Ascending aorta (tissue), 2 donors: ENCODE measurements around the gene HTT. TPM values are rescaled to one million over a fixed set of nuclear protein-coding genes. Genes with fewer than 3 reads are reported as not detected.
"Not testable (repeated sequence)": the region's sequence is repeated elsewhere in the genome, so short reads cannot be mapped to it uniquely, and the experiment has no call there.

ENCODE experiments used
- DNase-seq, 2 donors: peaks; one replicate each; pipeline ENCODE4 v3.0.0-alpha.2; 2019; ENCODE audit warnings: low spot score in 2 of 2
- H3K27ac ChIP-seq, 2 donors: fragments of 200-600 bp; sonication (generic); one replicate each; pipeline ENCODE4 v1.5.1; 2016 to 2017; ENCODE audit warnings: mild to moderate bottlenecking in 1 of 2
- H3K27me3 ChIP-seq: fragments of 200-600 bp; sonication (generic); one replicate; pipeline ENCODE4 v1.5.1; 2017
- H3K36me3 ChIP-seq, 2 donors: fragments of 200-600 bp; sonication (generic); one replicate each; pipeline ENCODE4 v1.5.1; 2016
- H3K4me1 ChIP-seq, 2 donors: fragments of 200-600 bp; sonication (generic); one replicate each; pipeline ENCODE4 v1.5.1; 2016 to 2017; ENCODE audit warnings: mild to moderate bottlenecking in 1 of 2
- H3K4me3 ChIP-seq, 2 donors: fragments of 200-600 bp; sonication (generic); one replicate each; pipeline ENCODE4 v1.5.1; 2016 to 2017; ENCODE audit warnings: mild to moderate bottlenecking in 1 of 2
- H3K9me3 ChIP-seq, 2 donors: fragments of 200-600 bp; sonication (generic); one replicate each; pipeline ENCODE4 v1.5.1; 2016
- intact Hi-C: fragments of 100-400 bp; cut with DNase I; formaldehyde crosslinking; loops from one replicate; pipeline ENCODE4 v1.15.1; 2023
- total RNA-seq: library from RNA; depleted of rRNA; stranded (reverse); fragments of >200 nt; gene quantifications from one replicate; pipeline ENCODE4 v1.1.0, GENCODE V29; 2016
- TF ChIP-seq, protein P1 (sequence below), 3 experiments: fragments of 200-600 bp in 2 of 3; fragments of 450-650 bp in 1 of 3; sonication (generic) in 2 of 3; IDR thresholded peaks; one replicate each; pipeline ENCODE4 v1.5.1; 2016 to 2019; ENCODE audit warnings: antibody characterized with exemption in 3 of 3, mild to moderate bottlenecking in 1 of 3, moderate library complexity in 1 of 3

HTT gene
- total RNA-seq, 1 donor from 2014 or later: 23.7 TPM

DNA sequence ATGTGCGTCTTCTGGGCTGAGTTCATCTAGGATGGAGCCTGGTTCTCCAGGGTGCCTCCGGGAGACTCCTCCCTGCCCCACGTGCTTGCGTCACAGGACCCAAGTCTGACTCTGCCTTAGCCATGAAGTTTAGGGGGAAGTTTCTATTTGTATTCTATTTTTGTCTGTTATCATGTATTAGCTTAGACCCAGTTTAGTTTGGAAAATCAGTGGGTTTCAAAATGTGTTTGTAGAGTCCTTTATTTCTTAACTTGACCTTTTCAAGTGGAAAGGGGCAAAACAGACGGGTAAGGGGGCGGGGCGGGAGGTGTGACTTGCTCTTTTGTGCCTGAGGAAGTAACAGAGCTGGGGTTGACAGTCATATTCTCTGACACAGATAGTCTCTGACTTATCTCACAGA, 86.0 kb downstream of the HTT start:
- intact Hi-C loops: no loop called here
- Histone ChIP-seq H3K4me1 (no peaks in the 10 kb centered on the region), H3K4me3 (no peak overlapping the region), H3K9me3 (peaks cover 5 to 13% of the 10 kb centered on the region in 2 donors), H3K27ac (no peak overlapping the region), H3K36me3 (peaks cover 43 to 77% of the 10 kb centered on the region in 2 donors), H3K27me3 (no peaks in the 10 kb centered on the region)
- DNase-seq: no peak
- TF ChIP-seq, protein P1, sequence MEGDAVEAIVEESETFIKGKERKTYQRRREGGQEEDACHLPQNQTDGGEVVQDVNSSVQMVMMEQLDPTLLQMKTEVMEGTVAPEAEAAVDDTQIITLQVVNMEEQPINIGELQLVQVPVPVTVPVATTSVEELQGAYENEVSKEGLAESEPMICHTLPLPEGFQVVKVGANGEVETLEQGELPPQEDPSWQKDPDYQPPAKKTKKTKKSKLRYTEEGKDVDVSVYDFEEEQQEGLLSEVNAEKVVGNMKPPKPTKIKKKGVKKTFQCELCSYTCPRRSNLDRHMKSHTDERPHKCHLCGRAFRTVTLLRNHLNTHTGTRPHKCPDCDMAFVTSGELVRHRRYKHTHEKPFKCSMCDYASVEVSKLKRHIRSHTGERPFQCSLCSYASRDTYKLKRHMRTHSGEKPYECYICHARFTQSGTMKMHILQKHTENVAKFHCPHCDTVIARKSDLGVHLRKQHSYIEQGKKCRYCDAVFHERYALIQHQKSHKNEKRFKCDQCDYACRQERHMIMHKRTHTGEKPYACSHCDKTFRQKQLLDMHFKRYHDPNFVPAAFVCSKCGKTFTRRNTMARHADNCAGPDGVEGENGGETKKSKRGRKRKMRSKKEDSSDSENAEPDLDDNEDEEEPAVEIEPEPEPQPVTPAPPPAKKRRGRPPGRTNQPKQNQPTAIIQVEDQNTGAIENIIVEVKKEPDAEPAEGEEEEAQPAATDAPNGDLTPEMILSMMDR (IDR thresholded peaks at IDR 0.05): no peak

DNA sequence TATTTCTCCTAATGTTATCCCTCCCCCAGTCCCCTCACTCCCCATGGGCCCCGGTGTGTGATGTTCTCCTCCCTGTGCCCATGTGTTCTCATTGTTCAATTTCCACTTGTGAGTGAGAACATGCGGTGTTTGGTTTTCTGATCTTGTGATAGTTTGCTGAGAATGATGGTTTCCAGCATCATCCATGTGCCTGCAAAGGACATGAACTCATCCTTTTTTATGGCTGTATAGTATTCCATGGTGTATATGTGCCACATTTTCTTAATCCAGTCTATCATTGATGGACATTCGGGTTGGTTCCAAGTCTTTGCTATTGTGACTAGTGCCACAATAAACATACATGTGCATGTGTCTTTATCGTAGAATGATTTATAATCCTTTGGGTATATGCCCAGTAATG, 86.6 kb downstream of the HTT start:
- H3K4me3 ChIP-seq, H3K27me3 ChIP-seq, intact Hi-C loops, H3K27ac ChIP-seq, H3K4me1 ChIP-seq, DNase-seq: not testable (repeated sequence)
- H3K9me3 ChIP-seq: peaks cover 5 to 13% of the 10 kb centered on the region in 2 donors
- peaks cover 37 to 74% of the 10 kb centered on the region in 2 donors for H3K36me3 ChIP-seq

DNA sequence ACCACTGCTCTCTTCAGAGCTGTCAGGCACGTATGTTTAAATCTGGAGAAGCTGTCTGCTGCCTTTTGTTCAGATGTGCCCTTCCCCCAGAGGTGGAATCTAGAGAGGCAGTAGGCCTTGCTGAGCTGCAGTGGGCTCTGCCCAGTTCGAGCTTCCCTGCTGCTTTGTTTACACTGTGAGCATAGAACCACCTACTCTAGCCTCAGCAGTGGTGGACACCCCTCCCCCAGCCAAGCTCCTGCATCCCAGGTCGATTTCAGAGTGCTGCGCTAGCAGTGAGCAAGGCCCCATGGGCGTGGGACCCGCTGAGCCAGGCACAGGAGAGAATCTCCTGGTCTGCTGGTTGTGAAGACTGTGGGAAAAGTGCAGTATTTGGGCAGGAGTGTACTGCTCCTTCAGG, 92.0 kb downstream of the HTT start:
- DNase-seq, H3K4me1 ChIP-seq, H3K27ac ChIP-seq, intact Hi-C loops, H3K4me3 ChIP-seq, H3K27me3 ChIP-seq: not testable (repeated sequence)
- Histone ChIP-seq H3K9me3 (peaks cover 5 to 13% of the 10 kb centered on the region in 2 donors), H3K36me3 (peaks cover 23 to 33% of the 10 kb centered on the region in 2 donors)

DNA sequence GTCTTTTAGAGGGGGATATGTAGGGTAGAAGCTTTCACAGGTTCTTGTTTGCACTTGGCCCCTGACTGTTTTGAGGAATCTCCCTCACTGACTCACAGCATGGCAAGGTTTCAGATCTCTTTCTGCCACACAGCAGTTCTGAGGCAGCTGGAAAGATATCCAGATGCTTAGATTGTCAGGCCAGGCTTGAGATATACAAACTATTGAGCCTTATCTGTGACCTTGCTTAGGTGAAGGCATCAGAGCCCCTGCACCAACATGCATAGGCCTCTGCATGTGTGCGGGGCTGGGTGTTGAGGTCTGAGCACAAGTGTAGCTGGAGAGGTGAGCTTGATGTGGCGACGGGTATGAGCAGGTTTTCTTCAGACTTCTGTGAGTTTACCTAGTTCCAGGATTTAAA, 93.5 kb downstream of the HTT start:
- H3K27ac ChIP-seq: no peak overlapping the region

DNA sequence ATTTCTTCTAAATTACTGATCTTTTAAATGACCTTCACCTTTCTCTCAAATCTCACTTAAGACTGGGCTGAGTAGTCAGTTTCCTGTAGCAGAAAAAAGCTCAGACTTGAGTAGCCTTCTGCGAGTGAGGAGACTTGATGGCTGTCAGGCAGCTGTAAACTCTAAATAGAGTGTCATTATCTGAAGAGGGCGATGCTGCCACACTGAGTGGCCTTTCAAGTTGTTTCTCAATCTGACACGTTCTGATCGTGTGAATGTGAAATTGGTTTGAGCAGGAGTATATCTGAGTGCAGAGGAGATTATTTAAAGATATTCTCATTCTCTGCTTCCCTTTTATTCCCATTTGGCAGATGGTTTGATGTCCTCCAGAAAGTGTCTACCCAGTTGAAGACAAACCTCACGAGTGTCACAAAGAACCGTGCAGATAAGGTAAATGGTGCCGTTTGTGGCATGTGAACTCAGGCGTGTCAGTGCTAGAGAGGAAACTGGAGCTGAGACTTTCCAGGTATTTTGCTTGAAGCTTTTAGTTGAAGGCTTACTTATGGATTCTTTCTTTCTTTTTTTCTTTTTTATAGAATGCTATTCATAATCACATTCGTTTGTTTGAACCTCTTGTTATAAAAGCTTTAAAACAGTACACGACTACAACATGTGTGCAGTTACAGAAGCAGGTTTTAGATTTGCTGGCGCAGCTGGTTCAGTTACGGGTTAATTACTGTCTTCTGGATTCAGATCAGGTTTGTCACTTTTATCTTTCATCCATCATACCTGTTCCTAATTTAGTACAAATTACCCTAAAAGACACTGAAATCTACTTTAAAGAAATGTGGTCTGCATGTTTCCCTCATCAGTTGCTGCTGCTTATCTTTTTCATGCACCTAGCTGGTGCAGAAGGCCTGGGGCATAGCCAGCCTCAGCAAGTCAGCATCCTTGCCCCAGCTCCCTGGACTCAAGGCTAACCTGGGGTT, 100.2 kb downstream of the HTT start:
- TF ChIP-seq, protein P1 (IDR thresholded peaks at IDR 0.05): no peak
- intact Hi-C loops: no loop called here
- Histone ChIP-seq H3K4me3 (no peak overlapping the region), H3K27ac (no peak overlapping the region), H3K27me3 (no peaks in the 10 kb centered on the region), H3K36me3 (peaks cover 61 to 74% of the 10 kb centered on the region in 2 donors), H3K4me1 (no peaks in the 10 kb centered on the region), H3K9me3 (no peaks in the 10 kb centered on the region)
- DNase-seq: no peak

More for the DNA sequence above, 93.5 kb downstream of the HTT start:
- no peaks in the 10 kb centered on the region for H3K4me1 ChIP-seq
- H3K36me3 ChIP-seq: peaks cover 20 to 31% of the 10 kb centered on the region in 2 donors
- no peak overlapping the region for H3K4me3 ChIP-seq
- no peaks in the 10 kb centered on the region for H3K27me3 ChIP-seq
- H3K9me3 ChIP-seq: peaks cover 0 to under 1% of the 10 kb centered on the region in 2 donors
- DNase-seq: no peak
- intact Hi-C loops: no loop called here
- TF ChIP-seq, protein P1 (IDR thresholded peaks at IDR 0.05): no peak

DNA sequence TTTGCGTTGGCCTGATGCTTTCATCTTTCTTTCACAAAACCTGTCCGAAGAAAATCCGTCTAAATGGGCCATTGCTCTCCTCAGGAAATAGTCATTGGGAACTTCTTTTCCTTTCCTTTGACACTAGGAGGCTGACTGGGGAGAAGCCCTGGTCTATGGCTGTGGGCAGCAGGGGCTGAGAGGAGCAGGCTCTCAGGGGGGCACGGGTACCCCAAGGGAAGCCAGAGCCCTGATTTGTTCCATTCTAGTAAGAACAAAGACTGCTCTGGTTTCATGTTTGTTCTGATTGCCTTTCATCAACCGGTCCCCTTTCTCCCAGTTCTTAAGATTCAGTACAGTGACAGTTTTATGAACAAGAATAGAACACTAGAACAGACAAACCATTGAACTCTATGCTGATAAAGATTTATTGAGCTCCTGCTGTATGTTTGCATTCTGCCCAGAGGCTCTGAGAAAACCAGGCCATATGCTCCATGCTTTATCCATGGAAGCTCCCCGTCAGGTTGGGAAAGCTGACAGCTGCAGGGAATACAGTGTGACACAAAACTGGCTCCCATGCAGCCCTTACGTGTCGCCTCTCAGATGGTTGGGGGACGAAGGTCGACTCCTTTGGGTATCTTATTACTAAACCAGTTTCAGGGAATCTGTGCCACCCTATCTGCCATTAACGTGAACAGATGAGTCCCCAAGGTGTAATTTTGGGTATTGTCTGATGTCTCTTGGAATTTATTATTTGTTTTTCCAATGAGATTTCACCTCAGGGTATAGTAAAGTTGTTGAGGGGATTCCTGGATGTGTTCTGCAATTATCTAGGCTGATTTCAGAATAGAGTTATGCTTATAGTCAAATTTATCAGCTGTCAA, 102.1 kb downstream of the HTT start:
- H3K4me3 ChIP-seq: no peak overlapping the region
- peaks cover 65 to 79% of the 10 kb centered on the region in 2 donors for H3K36me3 ChIP-seq
- no peaks in the 10 kb centered on the region for H3K9me3 ChIP-seq
- no peak for DNase-seq
- TF ChIP-seq, protein P1 (IDR thresholded peaks at IDR 0.05): no peak
- no peak overlapping the region for H3K27ac ChIP-seq
- H3K27me3 ChIP-seq: no peaks in the 10 kb centered on the region
- intact Hi-C loops: no loop called here
- no peaks in the 10 kb centered on the region for H3K4me1 ChIP-seq
